SK-N-DZ (cell line): Measurements from ENCODE around the gene HS3ST5.
"Not testable (repeated sequence)": the region's sequence is repeated elsewhere in the genome, so short reads cannot be mapped to it uniquely, and the experiment has no call there.

ENCODE experiments used
- DNase-seq: peaks from one replicate; pipeline ENCODE4 v3.0.0-alpha.2; 2015; ENCODE audit warnings: low spot score

Gene HS3ST5

GRCh38 chr6:114339706-114340105, 3.1 kb downstream of the HS3ST5 start:
- DNase-seq = no peak

- DNase-seq = no peak
These were observed 8.6 kb downstream of the HS3ST5 start for GRCh38 chr6:114334237-114334636.

GRCh38 chr6:114327074-114327473, 15.7 kb downstream of the HS3ST5 start:
- no peak for DNase-seq

- no peak for DNase-seq
These were observed 19.0 kb downstream of the HS3ST5 start for GRCh38 chr6:114323784-114324183.

GRCh38 chr6:114319749-114320148, 23.1 kb downstream of the HS3ST5 start:
- DNase-seq = no peak

GRCh38 chr6:114315831-114316595, 26.8 kb downstream of the HS3ST5 start:
- DNase-seq = no peak

GRCh38 chr6:114313816-114314215, 29.0 kb downstream of the HS3ST5 start:
- not testable (repeated sequence) for DNase-seq

GRCh38 chr6:114312931-114313330, 29.9 kb downstream of the HS3ST5 start:
- DNase-seq = no peak

- DNase-seq = no peak
These were observed 32.8 kb downstream of the HS3ST5 start for GRCh38 chr6:114310053-114310452.

GRCh38 chr6:114304304-114304887, 38.4 kb downstream of the HS3ST5 start:
- no peak for DNase-seq

- no peak for DNase-seq
These were observed 41.1 kb downstream of the HS3ST5 start for GRCh38 chr6:114301596-114302219.

GRCh38 chr6:114297135-114297534, 45.7 kb downstream of the HS3ST5 start:
- DNase-seq = no peak

- no peak for DNase-seq
These were observed 50.4 kb downstream of the HS3ST5 start for GRCh38 chr6:114292431-114292830.

- DNase-seq = no peak
These were observed 51.4 kb downstream of the HS3ST5 start for GRCh38 chr6:114291428-114291827.

GRCh38 chr6:114290864-114291263, 52.0 kb downstream of the HS3ST5 start:
- DNase-seq = no peak

- no peak for DNase-seq
These were observed 53.9 kb downstream of the HS3ST5 start for GRCh38 chr6:114288701-114289495.

- DNase-seq = no peak
These were observed 55.4 kb downstream of the HS3ST5 start for GRCh38 chr6:114287461-114287860.

- no peak for DNase-seq
These were observed 56.6 kb downstream of the HS3ST5 start for GRCh38 chr6:114286211-114286610.

GRCh38 chr6:114284281-114284680, 58.5 kb downstream of the HS3ST5 start:
- no peak for DNase-seq

GRCh38 chr6:114282292-114282691, 60.5 kb downstream of the HS3ST5 start:
- no peak for DNase-seq

GRCh38 chr6:114281496-114281895, 61.3 kb downstream of the HS3ST5 start:
- DNase-seq = no peak
